HG03064 (cell line): ENCODE data around the gene MFRP.

Experiments
- ATAC-seq: cut with Tn5 transposase; IDR thresholded peaks from one replicate; pipeline ENCODE4 v1.9.1; 2021; ENCODE audit warnings: low read depth; ENCODE audit not compliant: unreplicated experiment

Gene MFRP

DNA sequence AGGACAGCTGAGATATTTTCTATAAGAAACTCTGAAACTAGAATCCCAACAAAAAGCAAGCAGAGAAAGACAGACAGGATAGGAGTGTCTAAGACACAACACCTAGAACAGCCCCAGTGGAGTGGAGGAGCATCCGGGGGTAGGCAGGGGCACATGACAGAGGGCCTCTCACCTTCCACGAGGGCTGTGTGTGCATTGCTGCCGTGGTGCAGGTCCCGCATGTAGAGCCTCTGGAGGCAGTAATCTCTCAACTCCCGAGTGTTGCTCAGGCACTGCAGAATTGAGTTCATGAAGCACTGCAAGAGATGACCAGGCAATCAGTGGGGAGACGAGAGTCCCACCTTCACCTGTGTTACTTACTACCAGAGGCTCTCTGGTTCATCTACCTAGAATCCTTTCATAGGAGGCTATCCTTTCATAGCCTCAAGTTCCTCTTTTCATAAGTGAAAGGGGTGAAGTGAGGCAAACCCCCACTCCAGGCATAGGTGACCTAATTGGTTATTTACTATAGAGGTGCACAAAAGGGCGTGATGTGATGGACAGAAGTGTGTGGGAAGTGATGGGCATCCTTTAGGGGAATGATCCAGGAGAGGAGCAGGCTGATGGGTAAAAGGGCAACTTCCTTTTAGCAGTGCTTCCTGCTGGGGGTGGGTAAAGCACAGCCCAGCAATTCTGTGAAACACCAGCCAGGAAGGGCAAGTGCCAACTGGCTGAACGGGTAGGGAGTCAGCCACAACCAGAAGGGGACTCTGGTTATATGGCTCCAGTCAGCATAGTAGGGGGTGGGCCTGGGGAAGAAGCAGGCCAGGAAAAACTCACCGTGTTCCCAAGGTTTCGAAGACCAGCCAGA is 13.1 kb upstream of the MFRP start:
- ATAC-seq: no peak

DNA sequence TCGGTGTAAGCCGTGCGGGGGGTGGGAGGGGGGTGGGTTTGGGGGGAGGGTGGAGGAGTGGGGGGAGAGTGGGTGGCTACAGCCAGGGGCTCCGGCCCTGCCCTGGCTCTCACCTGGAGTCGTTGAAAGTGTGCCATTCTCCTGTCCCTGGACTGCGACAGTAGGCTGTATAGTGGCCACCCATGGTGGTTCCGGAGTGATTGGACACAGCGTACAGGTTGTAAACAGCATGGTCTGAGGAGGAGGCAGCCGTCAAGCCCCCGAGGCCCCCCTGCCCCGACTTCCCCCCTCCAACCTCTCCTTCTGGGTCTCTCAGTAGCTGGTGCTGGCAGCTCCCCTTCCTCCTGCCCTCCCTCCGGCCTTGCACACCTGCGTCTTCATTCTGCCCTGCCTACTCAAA is 10.6 kb upstream of the MFRP start:
- ATAC-seq: no peak

- peak; percentile 67 for ATAC-seq
Observed at GRCh38 chr11:119356349-119357031, 10.0 kb upstream of the MFRP start.

- ATAC-seq: no peak
Observed at GRCh38 chr11:119355091-119355843, 8.8 kb upstream of the MFRP start.

- no peak for ATAC-seq
Observed at GRCh38 chr11:119352857-119353260, 6.4 kb upstream of the MFRP start.

GRCh38 chr11:119351232-119351631 is 4.7 kb upstream of the MFRP start:
- no peak for ATAC-seq

GRCh38 chr11:119350302-119350701 is 3.8 kb upstream of the MFRP start:
- ATAC-seq: no peak

GRCh38 chr11:119347940-119348605 is 1.6 kb upstream of the MFRP start:
- no peak for ATAC-seq

DNA sequence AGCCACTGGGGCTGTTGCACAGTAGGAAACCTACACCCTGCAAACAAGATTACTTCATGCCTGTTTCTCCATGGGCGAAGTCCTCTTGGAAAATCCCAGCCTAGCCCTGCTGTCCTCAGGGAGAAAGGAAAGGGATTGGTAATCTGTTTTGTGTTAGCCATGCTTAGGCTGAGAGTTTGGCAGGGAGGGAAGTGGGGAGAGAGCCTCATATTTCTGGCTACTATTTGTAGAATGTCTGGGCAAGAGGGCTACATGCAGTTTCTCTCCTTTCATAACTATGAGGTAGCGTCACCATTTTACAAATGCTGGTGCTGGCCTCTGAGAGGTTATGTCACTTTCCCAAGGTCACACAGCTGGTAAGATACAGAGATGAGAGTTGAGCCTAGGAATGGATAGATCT is 737 bp upstream of the MFRP start:
- ATAC-seq: no peak

- ATAC-seq: no peak
Observed at GRCh38 chr11:119345685-119346084, 820 bp downstream of the MFRP start.

GRCh38 chr11:119344291-119345010 is 2.1 kb downstream of the MFRP start:
- ATAC-seq: no peak

GRCh38 chr11:119343726-119344125 is 2.8 kb downstream of the MFRP start:
- no peak for ATAC-seq

DNA sequence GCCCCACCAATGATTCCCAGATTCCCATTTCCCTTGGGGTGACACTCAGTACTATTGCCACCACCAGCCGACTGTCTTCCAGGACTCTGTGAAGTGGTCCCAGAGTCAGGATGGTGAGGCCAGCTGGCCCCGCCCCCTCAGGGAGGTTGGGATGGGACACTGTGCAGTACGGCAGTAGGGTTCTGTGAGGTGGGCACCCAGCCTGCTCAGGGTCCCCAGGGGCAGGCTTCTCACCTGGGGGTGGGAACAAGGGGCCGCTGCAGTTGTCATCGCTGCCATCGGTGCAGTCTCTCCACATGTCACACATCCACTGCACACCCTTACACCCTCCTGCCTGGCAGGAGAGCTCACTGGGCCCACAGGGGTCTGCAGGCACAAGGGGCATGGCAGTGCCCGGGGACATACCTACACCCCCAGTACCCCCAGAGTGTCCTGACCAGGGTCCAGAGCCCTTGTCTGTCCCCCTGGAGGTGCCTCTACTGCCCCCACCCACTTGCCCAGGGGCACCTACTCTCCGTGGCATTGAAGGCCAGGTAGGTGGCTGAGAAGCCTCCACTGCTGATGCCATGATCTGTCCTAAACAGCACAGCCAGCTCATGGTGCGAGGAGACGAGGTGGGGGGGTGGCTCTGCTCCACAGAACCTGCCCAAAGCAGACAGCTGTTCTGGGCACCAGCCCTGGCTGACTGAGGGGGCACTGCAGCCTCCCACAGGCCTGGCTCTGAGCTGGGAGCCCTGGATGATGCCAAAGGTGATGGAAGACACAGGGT is 4.0 kb downstream of the MFRP start:
- ATAC-seq: no peak

DNA sequence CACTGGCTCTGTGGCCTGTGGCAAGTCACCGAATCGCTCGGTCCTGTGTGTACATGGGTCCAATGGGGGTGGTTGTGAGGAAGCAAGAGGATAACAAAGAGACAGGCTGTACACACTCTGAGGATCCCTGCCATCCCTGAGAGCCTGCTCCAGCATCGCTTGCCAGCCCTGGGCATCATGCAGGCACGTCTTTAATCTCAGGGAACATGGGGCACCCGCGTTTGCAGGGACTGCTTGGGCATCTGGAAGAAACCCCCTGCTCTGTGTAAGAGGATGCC is 4.5 kb downstream of the MFRP start:
- ATAC-seq: no peak

GRCh38 chr11:119341222-119342022 is 5.1 kb downstream of the MFRP start:
- ATAC-seq: no peak

- no peak for ATAC-seq
Observed at GRCh38 chr11:119340335-119341221, 5.9 kb downstream of the MFRP start, which contains the start of gene C1QTNF5. C1QTNF5 (minus strand) TSS chr11:119340883; CDS start chr11:119340397, 486 bp downstream.

- ATAC-seq: no peak
Observed at GRCh38 chr11:119339589-119340334, 6.7 kb downstream of the MFRP start.
